ENCODE measurements around the gene MAP3K7. TPM values are rescaled to one million over a fixed set of nuclear protein-coding genes. Genes with fewer than 3 reads are reported as not detected.

Gene MAP3K7
- total RNA-seq, 5 donors from 2014 or later (not counting 1 experiment from before 2014, with no cell fraction given): 21.1 to 25.6 (median 24.2) TPM

- Histone ChIP-seq H3K4me1 (ENCODE audit: control insufficient read depth in 1 of 2, extremely low read depth in 1 of 2, insufficient read depth in 2 of 2, low read length in 2 of 2) (no peaks in the 10 kb centered on the region), H3K9me3 (no peaks in the 10 kb centered on the region), H3K27me3 (replicated peaks in 1 of 2; ENCODE audit: control insufficient read depth in 2 of 2, extremely low read depth in 1 of 2, insufficient read depth in 2 of 2, low read length in 1 of 2) (no peaks in the 10 kb centered on the region), H3K4me3 (ENCODE audit: control insufficient read depth in 1 of 2, extremely low read depth in 1 of 2, low read length in 1 of 2) (no peak overlapping the region), H3K27ac (ENCODE audit: low read length) (no peak overlapping the region), H3K36me3 (ENCODE audit: control insufficient read depth in 2 of 2, extremely low read depth in 1 of 2, insufficient read depth in 1 of 2, low read length in 1 of 2) (peaks cover 0 to 5% of the 10 kb centered on the region in 2 donors)
- ChIA-PET CTCF (no interaction called here), POLR2A (interaction anchor here in 1 of 2 donors (0.5 kb wide), 1 partner anchor 1285 kb away, joined by 7 read pairs; no protein-coding TSS in a partner anchor)
- Mint-ChIP-seq H3K27me3 (no peaks in the 10 kb centered on the region), H3K4me1 (peaks cover 0 to under 1% (median 0%) of the 10 kb centered on the region in 3 donors), H3K27ac (no peak overlapping the region), H3K36me3 (peaks cover 42% of the 10 kb centered on the region), H3K9me3 (peaks cover 9 to 20% (median 15%) of the 10 kb centered on the region in 3 donors), H3K4me3 (no peak overlapping the region)
- no peak for DNase-seq
- no peak for ATAC-seq (replicated peaks in 1 of 4)
- WGBS (ENCODE audit: insufficient coverage): 93% methylated on average over 3 of the region's 5 CpGs
Observed at GRCh38 chr6:90508753-90509152, 78.1 kb downstream of the MAP3K7 start.

GRCh38 chr6:90502866-90503407, 83.9 kb downstream of the MAP3K7 start:
- H3K9me3 Mint-ChIP-seq: peaks cover 0 to under 1% (median under 1%) of the 10 kb centered on the region in 3 donors
- no peaks in the 10 kb centered on the region for H3K36me3 ChIP-seq (ENCODE audit: control insufficient read depth in 2 of 2, extremely low read depth in 1 of 2, insufficient read depth in 1 of 2, low read length in 1 of 2)
- peak overlapping the region; percentile 35 to 44 for H3K27ac Mint-ChIP-seq
- ATAC-seq (replicated peaks in 1 of 4) (peak; percentile 27 to 74 (median 56)), DNase-seq (no peak)
- peaks cover 9 to 12% (median 10%) of the 10 kb centered on the region in 3 donors for H3K4me1 Mint-ChIP-seq
- no peaks in the 10 kb centered on the region for H3K27me3 ChIP-seq (replicated peaks in 1 of 2; ENCODE audit: control insufficient read depth in 2 of 2, extremely low read depth in 1 of 2, insufficient read depth in 2 of 2, low read length in 1 of 2)
- no peaks in the 10 kb centered on the region for H3K27me3 Mint-ChIP-seq
- H3K4me1 ChIP-seq (ENCODE audit: control insufficient read depth in 1 of 2, extremely low read depth in 1 of 2, insufficient read depth in 2 of 2, low read length in 2 of 2): peaks cover 0 to 5% of the 10 kb centered on the region in 2 experiments
- no peak overlapping the region for H3K4me3 ChIP-seq (ENCODE audit: control insufficient read depth in 1 of 2, extremely low read depth in 1 of 2, low read length in 1 of 2)
- H3K4me3 Mint-ChIP-seq: no peak overlapping the region
- H3K27ac ChIP-seq (ENCODE audit: low read length): no peak overlapping the region
- H3K36me3 Mint-ChIP-seq: no peaks in the 10 kb centered on the region
- ChIA-PET POLR2A (no interaction called here), CTCF (no interaction called here)
- no peaks in the 10 kb centered on the region for H3K9me3 ChIP-seq
- 50% methylated on average over 2 of the region's 3 CpGs for WGBS (ENCODE audit: insufficient coverage)

GRCh38 chr6:90502381-90502780, 84.5 kb downstream of the MAP3K7 start:
- H3K36me3 Mint-ChIP-seq: no peaks in the 10 kb centered on the region
- CTCF ChIA-PET: no interaction called here

GRCh38 chr6:90500458-90500857, 86.4 kb downstream of the MAP3K7 start:
- no peak overlapping the region for H3K27ac Mint-ChIP-seq
- H3K36me3 Mint-ChIP-seq: no peaks in the 10 kb centered on the region
- ChIA-PET POLR2A (interaction anchor here in 1 of 2 donors (0.6 kb wide), 1 partner anchor 16 kb away, joined by 5 read pairs; no protein-coding TSS in a partner anchor), CTCF (interaction anchor here in 1 of 2 donors (1.7 kb wide), 1 partner anchor 560 kb away, joined by 3 read pairs; no protein-coding TSS in a partner anchor)
- Histone ChIP-seq H3K4me3 (ENCODE audit: control insufficient read depth in 1 of 2, extremely low read depth in 1 of 2, low read length in 1 of 2) (no peak overlapping the region), H3K27ac (ENCODE audit: low read length) (no peak overlapping the region), H3K9me3 (no peaks in the 10 kb centered on the region), H3K4me1 (ENCODE audit: control insufficient read depth in 1 of 2, extremely low read depth in 1 of 2, insufficient read depth in 2 of 2, low read length in 2 of 2) (peaks cover 0 to 5% of the 10 kb centered on the region in 2 experiments), H3K36me3 (ENCODE audit: control insufficient read depth in 2 of 2, extremely low read depth in 1 of 2, insufficient read depth in 1 of 2, low read length in 1 of 2) (no peaks in the 10 kb centered on the region), H3K27me3 (replicated peaks in 1 of 2; ENCODE audit: control insufficient read depth in 2 of 2, extremely low read depth in 1 of 2, insufficient read depth in 2 of 2, low read length in 1 of 2) (peaks cover 0 to 5% of the 10 kb centered on the region in 2 experiments)
- H3K9me3 Mint-ChIP-seq: no peaks in the 10 kb centered on the region
- H3K4me3 Mint-ChIP-seq: no peak overlapping the region
- 85% methylated on average over 5 of the region's 9 CpGs for WGBS (ENCODE audit: insufficient coverage)
- no peak for ATAC-seq (replicated peaks in 1 of 4)
- peaks cover 0 to under 1% of the 10 kb centered on the region in 2 donors for H3K27me3 Mint-ChIP-seq
- H3K4me1 Mint-ChIP-seq: peaks cover 9 to 12% (median 10%) of the 10 kb centered on the region in 3 donors
- no peak for DNase-seq

More at GRCh38 chr6:90502381-90502780, 84.5 kb downstream of the MAP3K7 start:
- DNase-seq: no peak
- H3K4me3 ChIP-seq (ENCODE audit: control insufficient read depth in 1 of 2, extremely low read depth in 1 of 2, low read length in 1 of 2): no peak overlapping the region
- H3K27me3 Mint-ChIP-seq: no peaks in the 10 kb centered on the region
- H3K9me3 Mint-ChIP-seq: no peaks in the 10 kb centered on the region
- no peaks in the 10 kb centered on the region for H3K9me3 ChIP-seq
- POLR2A ChIA-PET: no interaction called here
- H3K4me3 Mint-ChIP-seq: no peak overlapping the region
- no peaks in the 10 kb centered on the region for H3K36me3 ChIP-seq (ENCODE audit: control insufficient read depth in 2 of 2, extremely low read depth in 1 of 2, insufficient read depth in 1 of 2, low read length in 1 of 2)
- H3K4me1 ChIP-seq (ENCODE audit: control insufficient read depth in 1 of 2, extremely low read depth in 1 of 2, insufficient read depth in 2 of 2, low read length in 2 of 2): peaks cover 0 to 5% of the 10 kb centered on the region in 2 experiments
- peaks cover 9 to 12% (median 10%) of the 10 kb centered on the region in 3 donors for H3K4me1 Mint-ChIP-seq
- no peak overlapping the region for H3K27ac ChIP-seq (ENCODE audit: low read length)
- no CpG with 5 or more reads among the region's 3 CpGs for WGBS (ENCODE audit: insufficient coverage)
- H3K27ac Mint-ChIP-seq: no peak overlapping the region
- ATAC-seq (replicated peaks in 1 of 4): no peak
- H3K27me3 ChIP-seq (replicated peaks in 1 of 2; ENCODE audit: control insufficient read depth in 2 of 2, extremely low read depth in 1 of 2, insufficient read depth in 2 of 2, low read length in 1 of 2): no peaks in the 10 kb centered on the region

GRCh38 chr6:90497411-90497810, 89.5 kb downstream of the MAP3K7 start:
- Mint-ChIP-seq H3K9me3 (no peaks in the 10 kb centered on the region), H3K4me3 (no peak overlapping the region), H3K27me3 (peaks cover 10 to 23% of the 10 kb centered on the region in 2 donors), H3K27ac (no peak overlapping the region), H3K4me1 (peaks cover 4% of the 10 kb centered on the region in 3 donors), H3K36me3 (no peaks in the 10 kb centered on the region)
- Histone ChIP-seq H3K27me3 (replicated peaks in 1 of 2; ENCODE audit: control insufficient read depth in 2 of 2, extremely low read depth in 1 of 2, insufficient read depth in 2 of 2, low read length in 1 of 2) (peaks cover 0 to 15% of the 10 kb centered on the region in 2 experiments), H3K9me3 (no peaks in the 10 kb centered on the region), H3K4me3 (ENCODE audit: control insufficient read depth in 1 of 2, extremely low read depth in 1 of 2, low read length in 1 of 2) (no peak overlapping the region), H3K27ac (ENCODE audit: low read length) (no peak overlapping the region), H3K4me1 (ENCODE audit: control insufficient read depth in 1 of 2, extremely low read depth in 1 of 2, insufficient read depth in 2 of 2, low read length in 2 of 2) (no peaks in the 10 kb centered on the region), H3K36me3 (ENCODE audit: control insufficient read depth in 2 of 2, extremely low read depth in 1 of 2, insufficient read depth in 1 of 2, low read length in 1 of 2) (no peaks in the 10 kb centered on the region)
- CTCF ChIA-PET: no interaction called here
- ATAC-seq (replicated peaks in 1 of 4): no peak
- POLR2A ChIA-PET: interaction anchor here in 1 of 2 donors (0.7 kb wide), 1 partner anchor 148 kb away, joined by 3 read pairs; no protein-coding TSS in a partner anchor
- DNase-seq: no peak
- WGBS (ENCODE audit: insufficient coverage): 100% methylated on average over 1 of the region's 1 CpG

GRCh38 chr6:90496258-90497016, 90.4 kb downstream of the MAP3K7 start:
- Mint-ChIP-seq H3K27me3 (peaks cover 15 to 29% of the 10 kb centered on the region in 2 donors), H3K36me3 (no peaks in the 10 kb centered on the region), H3K4me3 (no peak overlapping the region), H3K4me1 (peaks cover 4% of the 10 kb centered on the region in 3 donors), H3K9me3 (no peaks in the 10 kb centered on the region), H3K27ac (no peak overlapping the region)
- Histone ChIP-seq H3K4me3 (ENCODE audit: control insufficient read depth in 1 of 2, extremely low read depth in 1 of 2, low read length in 1 of 2) (no peak overlapping the region), H3K9me3 (no peaks in the 10 kb centered on the region), H3K27ac (ENCODE audit: low read length) (no peak overlapping the region), H3K27me3 (replicated peaks in 1 of 2; ENCODE audit: control insufficient read depth in 2 of 2, extremely low read depth in 1 of 2, insufficient read depth in 2 of 2, low read length in 1 of 2) (peaks cover 0 to 15% of the 10 kb centered on the region in 2 experiments), H3K36me3 (ENCODE audit: control insufficient read depth in 2 of 2, extremely low read depth in 1 of 2, insufficient read depth in 1 of 2, low read length in 1 of 2) (no peaks in the 10 kb centered on the region), H3K4me1 (ENCODE audit: control insufficient read depth in 1 of 2, extremely low read depth in 1 of 2, insufficient read depth in 2 of 2, low read length in 2 of 2) (no peaks in the 10 kb centered on the region)
- DNase-seq (no peak), ATAC-seq (replicated peaks in 1 of 4) (no peak)
- ChIA-PET CTCF (no interaction called here), POLR2A (interaction anchor here in 1 of 2 donors (0.7 kb wide), 1 partner anchor 147 kb away, joined by 3 read pairs; no protein-coding TSS in a partner anchor)
- WGBS (ENCODE audit: insufficient coverage): 87% methylated on average over 4 of the region's 17 CpGs
